Glutamatergic neuron (in vitro differentiated cells): Measurements from ENCODE around the gene HMGN4. TPM values are rescaled to one million over a fixed set of nuclear protein-coding genes. Genes with fewer than 3 reads are reported as not detected.
"Not testable (repeated sequence)": the region's sequence is repeated elsewhere in the genome, so short reads cannot be mapped to it uniquely, and the experiment has no call there.

ENCODE experiments used
- DNase-seq: peaks from one replicate; pipeline ENCODE4 v3.0.0; 2022
- H3K27ac Mint-ChIP-seq: one replicate; pipeline ENCODE4 v1.8.0; 2020; ENCODE audit warnings: mild to moderate bottlenecking, mixed read lengths, inconsistent platforms; ENCODE audit not compliant: unreplicated experiment
- H3K27me3 Mint-ChIP-seq: one replicate; pipeline ENCODE4 v1.8.0; 2020; ENCODE audit warnings: mild to moderate bottlenecking, moderate library complexity, mixed read lengths, inconsistent platforms; ENCODE audit not compliant: unreplicated experiment
- H3K36me3 Mint-ChIP-seq: one replicate; pipeline ENCODE4 v1.8.0; 2020; ENCODE audit warnings: mild to moderate bottlenecking, mixed read lengths, inconsistent platforms; ENCODE audit not compliant: unreplicated experiment
- H3K4me1 Mint-ChIP-seq: one replicate; pipeline ENCODE4 v1.8.0; 2020; ENCODE audit warnings: mild to moderate bottlenecking, low read depth, mixed read lengths, inconsistent platforms; ENCODE audit not compliant: unreplicated experiment
- H3K4me3 Mint-ChIP-seq: one replicate; pipeline ENCODE4 v1.8.0; 2020; ENCODE audit warnings: mild to moderate bottlenecking, mixed read lengths, inconsistent platforms; ENCODE audit not compliant: unreplicated experiment
- H3K9me3 Mint-ChIP-seq: one replicate; pipeline ENCODE4 v1.8.0; 2020; ENCODE audit warnings: mild to moderate bottlenecking, moderate library complexity, mixed read lengths, inconsistent platforms; ENCODE audit not compliant: unreplicated experiment
- total RNA-seq: library from RNA; stranded (reverse); fragmentation: NEBNext Ultra II Directional; extraction: Animal tissue kit (Norgen Biotek cat#: 25700); gene quantifications from one replicate; pipeline ENCODE4 v1.2.1, GENCODE V29; 2021; ENCODE audit not compliant: unreplicated experiment
- TF ChIP-seq, protein P1 (sequence below): fragments of 200-600 bp; sonication (generic); IDR thresholded peaks from one replicate; pipeline ENCODE4 v1.5.0; 2021; ENCODE audit not compliant: partially characterized antibody, unreplicated experiment

The HMGN4 gene
- total RNA-seq, 1 donor from 2014 or later: 56.9 TPM

- Mint-ChIP-seq H3K9me3 (peaks cover under 1% of the 10 kb centered on the region), H3K4me3 (peak overlapping the region; percentile 23), H3K36me3 (no peaks in the 10 kb centered on the region), H3K4me1 (peaks cover 10% of the 10 kb centered on the region), H3K27ac (no peak overlapping the region), H3K27me3 (peaks cover 4% of the 10 kb centered on the region)
- TF ChIP-seq, protein P1, sequence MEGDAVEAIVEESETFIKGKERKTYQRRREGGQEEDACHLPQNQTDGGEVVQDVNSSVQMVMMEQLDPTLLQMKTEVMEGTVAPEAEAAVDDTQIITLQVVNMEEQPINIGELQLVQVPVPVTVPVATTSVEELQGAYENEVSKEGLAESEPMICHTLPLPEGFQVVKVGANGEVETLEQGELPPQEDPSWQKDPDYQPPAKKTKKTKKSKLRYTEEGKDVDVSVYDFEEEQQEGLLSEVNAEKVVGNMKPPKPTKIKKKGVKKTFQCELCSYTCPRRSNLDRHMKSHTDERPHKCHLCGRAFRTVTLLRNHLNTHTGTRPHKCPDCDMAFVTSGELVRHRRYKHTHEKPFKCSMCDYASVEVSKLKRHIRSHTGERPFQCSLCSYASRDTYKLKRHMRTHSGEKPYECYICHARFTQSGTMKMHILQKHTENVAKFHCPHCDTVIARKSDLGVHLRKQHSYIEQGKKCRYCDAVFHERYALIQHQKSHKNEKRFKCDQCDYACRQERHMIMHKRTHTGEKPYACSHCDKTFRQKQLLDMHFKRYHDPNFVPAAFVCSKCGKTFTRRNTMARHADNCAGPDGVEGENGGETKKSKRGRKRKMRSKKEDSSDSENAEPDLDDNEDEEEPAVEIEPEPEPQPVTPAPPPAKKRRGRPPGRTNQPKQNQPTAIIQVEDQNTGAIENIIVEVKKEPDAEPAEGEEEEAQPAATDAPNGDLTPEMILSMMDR: no peak
- DNase-seq: no peak
These were observed 6.3 kb downstream of the HMGN4 start for GRCh38 chr6:26544473-26544872.

DNA sequence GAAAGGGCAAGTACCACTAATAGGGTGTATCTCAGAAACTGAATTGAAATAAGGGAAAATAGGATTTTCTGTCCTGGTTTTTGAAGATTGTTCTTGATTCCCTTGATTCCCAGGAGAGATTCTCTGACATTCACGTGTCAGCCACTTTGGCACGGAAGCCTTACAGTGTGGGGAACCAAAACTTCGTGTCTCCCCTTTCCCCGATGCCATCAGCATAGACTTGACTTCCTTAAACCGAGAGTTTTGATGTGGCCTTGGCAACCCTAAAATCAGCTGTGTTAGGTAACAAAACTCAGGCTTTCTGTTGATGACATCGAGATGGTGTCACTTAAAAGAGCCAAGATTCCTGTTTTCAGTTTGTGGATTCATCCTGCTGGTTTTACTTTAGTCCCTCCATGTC is 7.5 kb downstream of the HMGN4 start:
- H3K27me3 Mint-ChIP-seq: peaks cover under 1% of the 10 kb centered on the region
- peaks cover 3% of the 10 kb centered on the region for H3K9me3 Mint-ChIP-seq
- no peak overlapping the region for H3K27ac Mint-ChIP-seq
- no peak for DNase-seq
- H3K36me3 Mint-ChIP-seq: no peaks in the 10 kb centered on the region
- H3K4me1 Mint-ChIP-seq: peaks cover 3% of the 10 kb centered on the region
- no peak overlapping the region for H3K4me3 Mint-ChIP-seq
- TF ChIP-seq, protein P1: no peak

DNA sequence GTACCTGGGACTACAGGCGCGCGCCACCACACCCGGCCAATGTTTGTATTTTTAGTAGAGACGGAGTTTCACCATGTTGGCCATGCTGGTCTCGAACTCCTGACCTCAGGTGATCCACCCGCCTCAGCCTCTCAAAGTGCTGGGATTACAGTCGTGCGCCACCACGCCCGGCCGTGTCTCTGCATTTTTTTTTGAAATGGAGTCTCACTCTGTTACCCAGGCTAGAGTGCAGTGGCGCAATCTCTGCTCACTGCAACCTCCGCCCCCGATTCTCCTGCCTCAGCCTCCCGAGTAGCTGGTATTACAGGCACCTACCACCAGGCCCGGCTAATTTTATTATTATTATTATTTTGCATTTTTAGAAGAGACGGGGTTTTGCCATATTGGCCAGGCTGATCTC is 9.2 kb downstream of the HMGN4 start:
- not testable (repeated sequence) for H3K4me3 Mint-ChIP-seq, H3K9me3 Mint-ChIP-seq, H3K27ac Mint-ChIP-seq, H3K4me1 Mint-ChIP-seq, H3K36me3 Mint-ChIP-seq, DNase-seq, H3K27me3 Mint-ChIP-seq

DNA sequence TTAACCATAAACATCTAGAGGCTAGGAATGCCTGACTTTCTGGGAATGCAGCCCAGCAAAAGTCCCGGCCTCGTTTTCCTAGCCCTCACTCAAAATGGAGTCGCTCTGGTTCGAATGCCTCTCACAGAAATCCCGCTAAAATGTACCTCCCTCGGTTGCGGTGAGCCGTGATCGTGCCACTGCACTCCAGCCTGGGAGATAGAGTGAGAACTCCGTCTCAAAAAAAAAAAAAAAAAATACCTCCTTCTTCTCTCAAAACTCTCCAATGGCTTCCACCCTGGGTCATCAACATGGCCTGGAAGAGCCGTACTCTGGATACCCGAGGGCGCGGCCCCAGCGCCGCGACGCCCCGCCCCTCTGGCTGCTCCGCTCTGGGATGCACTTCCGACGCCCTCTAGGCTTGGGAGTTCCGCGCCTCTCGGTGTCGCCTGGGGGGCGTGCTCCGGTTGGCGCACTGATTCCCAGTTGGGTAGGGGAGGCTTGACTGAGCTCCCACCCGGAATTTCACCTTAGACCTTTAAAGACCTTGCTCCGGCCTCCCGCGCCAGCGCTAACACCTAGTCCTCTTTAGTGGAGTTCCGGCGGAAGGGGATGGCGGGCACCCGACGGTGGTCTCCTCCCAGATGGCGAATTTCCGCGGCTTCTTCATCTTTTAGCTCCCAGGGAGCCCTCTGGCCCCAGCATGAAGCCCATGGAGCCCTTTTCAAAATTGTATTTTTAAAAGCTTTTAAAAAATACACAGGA is 12.3 kb downstream of the HMGN4 start:
- Mint-ChIP-seq H3K9me3 (peaks cover 8% of the 10 kb centered on the region), H3K36me3 (no peaks in the 10 kb centered on the region), H3K4me1 (peaks cover 4% of the 10 kb centered on the region), H3K27me3 (peaks cover 3% of the 10 kb centered on the region), H3K27ac (peak overlapping the region; percentile 67), H3K4me3 (peak overlapping the region; percentile 90)
- TF ChIP-seq, protein P1: no peak
- peak; percentile 78 for DNase-seq

DNA sequence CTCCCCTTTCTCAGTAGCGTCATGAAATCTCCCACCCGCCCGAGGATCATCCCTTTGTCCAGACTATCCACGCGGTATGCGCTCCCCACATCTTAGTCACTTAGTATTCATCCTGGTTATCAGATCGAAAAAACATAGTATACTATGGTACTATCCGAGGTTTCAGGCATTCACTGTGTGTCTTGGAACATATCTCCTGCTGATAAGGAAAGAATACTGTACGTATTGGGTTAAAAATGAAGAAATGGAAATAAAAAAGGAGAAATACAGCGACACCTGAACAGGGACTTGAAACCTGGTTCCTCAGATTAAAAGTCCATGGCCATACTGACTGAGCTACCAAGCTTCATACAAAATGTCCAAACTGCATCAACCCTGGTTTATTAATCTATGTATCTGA is 14.0 kb downstream of the HMGN4 start:
- Mint-ChIP-seq H3K27me3 (peaks cover 7% of the 10 kb centered on the region), H3K36me3 (no peaks in the 10 kb centered on the region), H3K4me3 (no peak overlapping the region), H3K4me1 (peaks cover 5% of the 10 kb centered on the region), H3K9me3 (peaks cover 18% of the 10 kb centered on the region), H3K27ac (no peak overlapping the region)
- DNase-seq: no peak
- TF ChIP-seq, protein P1: no peak
